AG04449 (cell line): ENCODE results near the gene UGT3A1.
A peak's percentile ranks its signal among the peaks of the same experiment; 100 is the strongest.

ENCODE experiments used
- CTCF ChIA-PET: fragments of 350-600 bp; formaldehyde crosslinking; extraction: SDS; loops from one replicate; lab custom pipeline; 2021; ENCODE audit warnings: antibody characterized with exemption; lab: Yijun Ruan, JAX
- POLR2A ChIA-PET: fragments of 400-600, 350-600 bp; formaldehyde crosslinking; extraction: SDS; loops from one replicate; lab custom pipeline; 2020; ENCODE audit warnings: antibody characterized with exemption, inconsistent platforms; lab: Yijun Ruan, JAX
- DNase-seq: peaks from one replicate; pipeline ENCODE4 v3.0.0-alpha.2; 2010; ENCODE audit warnings: low read depth, low spot score
- H3K4me3 ChIP-seq: 2 replicates; pipeline ENCODE4 v1.5.1; 2011; ENCODE audit warnings: low read depth, mild to moderate bottlenecking, control low read depth, low read length
- TF ChIP-seq, protein P1 (sequence below): IDR thresholded peaks from one replicate; pipeline ENCODE4 v1.5.1; 2011; ENCODE audit warnings: mild to moderate bottlenecking, moderate library complexity, low read length, control low read depth, inconsistent platforms; ENCODE audit not compliant: insufficient read depth; ENCODE audit errors: missing control alignments

Gene UGT3A1

DNA sequence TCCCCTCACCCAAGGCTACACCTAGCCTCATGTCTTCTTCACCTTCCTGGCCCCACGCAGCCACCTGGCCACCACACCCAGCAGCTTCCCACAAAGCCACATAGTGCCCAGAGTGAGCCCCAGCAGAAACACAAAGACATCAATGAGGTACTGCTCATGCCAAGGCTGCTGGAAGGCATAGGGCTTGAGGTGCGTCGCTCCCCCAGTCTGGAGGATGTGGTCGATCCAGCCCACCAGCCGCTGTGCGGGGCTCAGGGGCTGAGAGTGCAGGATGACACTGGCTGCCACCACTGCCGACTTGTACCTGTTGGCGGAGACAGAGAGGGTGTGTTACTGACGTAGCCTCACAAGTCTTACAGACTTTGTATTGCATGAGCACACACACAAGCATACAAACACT is 37.0 kb downstream of the UGT3A1 start:
- TF ChIP-seq, protein P1, sequence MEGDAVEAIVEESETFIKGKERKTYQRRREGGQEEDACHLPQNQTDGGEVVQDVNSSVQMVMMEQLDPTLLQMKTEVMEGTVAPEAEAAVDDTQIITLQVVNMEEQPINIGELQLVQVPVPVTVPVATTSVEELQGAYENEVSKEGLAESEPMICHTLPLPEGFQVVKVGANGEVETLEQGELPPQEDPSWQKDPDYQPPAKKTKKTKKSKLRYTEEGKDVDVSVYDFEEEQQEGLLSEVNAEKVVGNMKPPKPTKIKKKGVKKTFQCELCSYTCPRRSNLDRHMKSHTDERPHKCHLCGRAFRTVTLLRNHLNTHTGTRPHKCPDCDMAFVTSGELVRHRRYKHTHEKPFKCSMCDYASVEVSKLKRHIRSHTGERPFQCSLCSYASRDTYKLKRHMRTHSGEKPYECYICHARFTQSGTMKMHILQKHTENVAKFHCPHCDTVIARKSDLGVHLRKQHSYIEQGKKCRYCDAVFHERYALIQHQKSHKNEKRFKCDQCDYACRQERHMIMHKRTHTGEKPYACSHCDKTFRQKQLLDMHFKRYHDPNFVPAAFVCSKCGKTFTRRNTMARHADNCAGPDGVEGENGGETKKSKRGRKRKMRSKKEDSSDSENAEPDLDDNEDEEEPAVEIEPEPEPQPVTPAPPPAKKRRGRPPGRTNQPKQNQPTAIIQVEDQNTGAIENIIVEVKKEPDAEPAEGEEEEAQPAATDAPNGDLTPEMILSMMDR: no peak
- no peak overlapping the region for H3K4me3 ChIP-seq
- ChIA-PET POLR2A (no interaction called here), CTCF (no interaction called here)
- DNase-seq: no peak

DNA sequence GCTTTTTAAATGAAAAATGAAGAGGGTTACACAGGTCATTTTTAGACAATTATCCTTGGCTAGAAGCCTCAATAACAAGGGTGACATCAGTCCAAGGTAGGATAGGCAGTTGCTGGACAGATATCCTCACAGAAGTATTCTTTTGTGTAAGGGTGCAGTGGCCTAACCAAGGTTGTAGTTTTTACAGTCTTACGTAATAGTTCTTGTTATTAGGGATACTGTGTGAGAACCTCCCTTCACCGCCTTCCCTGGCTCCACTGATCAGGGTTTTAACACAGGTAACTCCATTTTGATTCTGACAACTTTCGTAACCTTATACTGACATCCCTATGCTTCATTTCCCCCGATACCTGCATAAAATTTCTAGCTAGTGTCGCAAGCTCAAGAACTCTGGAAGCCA is 44.1 kb downstream of the UGT3A1 start:
- no peak overlapping the region for H3K4me3 ChIP-seq
- TF ChIP-seq, protein P1: no peak
- ChIA-PET POLR2A (no interaction called here), CTCF (no interaction called here)
- no peak for DNase-seq

DNA sequence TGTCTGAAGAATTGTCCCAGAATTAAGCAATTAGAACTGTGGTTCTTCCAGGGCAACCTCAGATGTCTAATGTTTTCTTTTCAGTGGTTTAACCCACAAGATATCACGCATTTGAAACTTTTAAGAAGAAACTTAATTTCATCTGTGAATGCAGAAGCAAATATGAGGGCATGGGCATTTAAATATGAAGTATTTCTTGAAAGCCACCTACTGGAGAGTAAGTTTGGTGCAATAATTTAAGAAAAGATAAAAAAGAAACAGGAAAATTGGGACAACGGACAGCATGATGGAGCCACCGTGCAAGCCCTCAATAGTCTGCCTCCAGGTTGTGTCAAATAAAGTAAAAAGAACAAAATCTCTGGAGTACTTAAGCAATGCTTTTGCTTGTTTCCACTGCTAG is 51.6 kb downstream of the UGT3A1 start:
- DNase-seq: no peak
- POLR2A ChIA-PET: no interaction called here
- H3K4me3 ChIP-seq: no peak overlapping the region
- CTCF ChIA-PET: interaction anchor here (1.0 to 1.2 kb wide), 3 partner anchors 9 to 13 kb away, joined by 3 to 5 read pairs (median 5); no protein-coding TSS in a partner anchor
- TF ChIP-seq, protein P1: no peak

DNA sequence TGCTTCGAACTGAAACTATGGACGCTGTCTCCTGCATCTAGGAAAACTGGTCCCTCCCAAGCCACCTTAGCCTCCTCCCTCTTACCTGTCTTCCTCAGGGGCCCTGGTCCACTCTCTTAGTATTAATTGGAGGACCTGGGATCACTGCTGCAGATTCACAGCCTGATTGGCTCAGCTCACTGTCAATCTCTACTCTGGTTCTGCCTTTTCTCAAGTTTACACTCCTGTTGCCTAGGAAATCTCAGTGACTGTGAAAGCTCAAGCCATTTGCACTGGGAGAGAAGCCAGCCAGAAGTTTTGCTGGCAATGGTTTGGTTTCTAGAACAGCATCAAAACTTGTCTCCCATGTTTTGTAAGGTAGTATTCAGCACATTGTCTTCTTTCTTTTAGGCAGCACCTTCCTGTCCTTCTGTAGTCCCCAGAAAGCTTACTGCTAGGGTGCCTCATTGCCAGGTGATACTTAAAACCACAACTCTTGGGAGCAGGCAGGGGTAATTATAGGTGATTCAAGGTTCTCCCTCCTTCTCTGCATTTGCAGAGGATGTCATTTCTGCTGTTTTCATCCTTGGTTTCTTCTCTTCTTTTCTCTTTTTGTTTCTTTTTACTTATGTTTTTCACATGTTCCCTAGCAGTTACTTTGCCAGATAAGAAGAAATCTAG is 52.5 kb downstream of the UGT3A1 start, which contains the start of gene CAPSL:
TSS of gene CAPSL (minus strand) at position 55 of the 660 bp plus-strand sequence. CDS start 17,502 bp downstream, outside the sequence.
- H3K4me3 ChIP-seq: no peak within 1 kb of the TSS
- POLR2A ChIA-PET: no interaction called here
- no peak for DNase-seq
- TF ChIP-seq, protein P1: no peak
- CTCF ChIA-PET: interaction anchor here (1.1 to 6.8 kb wide), 2 partner anchors 8 to 13 kb away, joined by 5 to 36 read pairs; no protein-coding TSS in a partner anchor

DNA sequence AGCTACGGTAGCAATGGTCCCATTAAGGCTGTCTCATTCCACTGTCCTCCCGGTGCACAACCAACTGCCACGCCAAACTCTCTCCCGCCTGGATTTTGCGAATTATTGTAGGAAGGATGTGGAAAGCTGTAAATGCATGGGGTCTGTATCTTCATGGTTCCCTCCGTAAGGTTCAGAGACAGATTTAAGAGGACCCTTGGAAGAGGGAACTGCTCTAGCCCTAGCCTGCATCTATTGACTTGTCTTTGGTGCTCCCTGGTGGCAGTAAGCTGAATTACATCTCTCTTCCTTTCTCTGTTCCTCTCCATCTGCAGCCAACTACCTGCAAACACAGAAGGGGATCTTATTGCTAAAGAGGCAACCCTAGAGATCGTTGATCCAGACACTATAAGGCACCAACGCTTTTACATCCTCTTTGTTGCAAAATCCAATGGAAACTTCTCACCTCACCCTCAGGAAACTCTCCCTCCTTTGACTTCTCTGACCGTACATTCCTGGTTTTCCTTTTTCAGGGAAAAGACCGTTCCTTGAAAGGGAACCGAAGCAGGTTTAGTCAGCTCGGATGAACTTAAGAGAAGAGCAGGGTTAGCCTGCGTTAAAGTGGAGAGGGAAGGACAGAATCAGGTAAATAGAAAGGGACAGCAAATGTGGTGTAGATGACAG is 64.7 kb downstream of the UGT3A1 start:
- peak overlapping the region; percentile 28 for H3K4me3 ChIP-seq
- CTCF ChIA-PET: interaction anchor here (0.7 to 14.2 kb wide), 50 partner anchors 9 to 1451 kb away, joined by 3 to 386 read pairs (median 4); partner anchors contain the start of genes CAPSL and SPEF2
- TF ChIP-seq, protein P1: peak; percentile 74
- POLR2A ChIA-PET: no interaction called here
- DNase-seq: no peak
